Mesenteric fat pad (tissue), 1 donor: ENCODE measurements around the gene TRPV3. TPM values are rescaled to one million over a fixed set of nuclear protein-coding genes. Genes with fewer than 3 reads are reported as not detected.
"Not testable (repeated sequence)": the region's sequence is repeated elsewhere in the genome, so short reads cannot be mapped to it uniquely, and the experiment has no call there.

Source experiments
- DNase-seq: peaks from one replicate; pipeline ENCODE4 v3.0.0-alpha.2; 2020; ENCODE audit warnings: low spot score
- total RNA-seq: library from RNA; stranded (reverse); fragmentation: NEBNext Ultra II Directional; extraction: Animal tissue kit (Norgen Biotek cat#: 25700); gene quantifications from one replicate; pipeline ENCODE4 v1.2.1, GENCODE V29; 2021
- donor health status: DM: yes; HTN: yes; CAD: no.

TRPV3 gene
- total RNA-seq, 1 donor from 2014 or later: 1.2 TPM

- no peak for DNase-seq
Measured at GRCh38 chr17:3574231-3574630, 16.6 kb upstream of the TRPV3 start.

- DNase-seq: no peak
Measured at GRCh38 chr17:3573246-3574100, 15.9 kb upstream of the TRPV3 start.

GRCh38 chr17:3572231-3572630 is 14.6 kb upstream of the TRPV3 start:
- DNase-seq: no peak

- no peak for DNase-seq
Measured at GRCh38 chr17:3571043-3571900, 13.7 kb upstream of the TRPV3 start.

- no peak for DNase-seq
Measured at GRCh38 chr17:3569534-3570137, 12.0 kb upstream of the TRPV3 start.

- no peak for DNase-seq
Measured at GRCh38 chr17:3566551-3566950, 8.9 kb upstream of the TRPV3 start.

- no peak for DNase-seq
Measured at GRCh38 chr17:3565143-3565542, 7.5 kb upstream of the TRPV3 start.

- DNase-seq: not testable (repeated sequence)
Measured at GRCh38 chr17:3564241-3564640, 6.6 kb upstream of the TRPV3 start.

GRCh38 chr17:3559270-3559645 is 1.6 kb upstream of the TRPV3 start:
- DNase-seq: no peak

- DNase-seq: no peak
Measured at GRCh38 chr17:3558603-3559269, 1.1 kb upstream of the TRPV3 start.

- DNase-seq: no peak
Measured at GRCh38 chr17:3556916-3557767, 470 bp downstream of the TRPV3 start.

- DNase-seq: no peak
Measured at GRCh38 chr17:3556239-3556915, 1.2 kb downstream of the TRPV3 start.

- no peak for DNase-seq
Measured at GRCh38 chr17:3555189-3555796, 2.3 kb downstream of the TRPV3 start.

- DNase-seq: no peak
Measured at GRCh38 chr17:3554440-3554839, 3.2 kb downstream of the TRPV3 start.

- no peak for DNase-seq
Measured at GRCh38 chr17:3553419-3554401, 3.9 kb downstream of the TRPV3 start.

- no peak for DNase-seq
Measured at GRCh38 chr17:3552916-3553315, 4.7 kb downstream of the TRPV3 start.

GRCh38 chr17:3551189-3551588 is 6.4 kb downstream of the TRPV3 start:
- no peak for DNase-seq

- DNase-seq: no peak
Measured at GRCh38 chr17:3549610-3550162, 7.9 kb downstream of the TRPV3 start.
